Activated B cell treated with CpG ODN at 0.5 μM for 24 hours (primary cell): ENCODE results near the gene CWF19L2. TPM values are rescaled to one million over a fixed set of nuclear protein-coding genes. Genes with fewer than 3 reads are reported as not detected.

Experiments
- ATAC-seq: fragments of 200-7000 bp; cut with Tn5 transposase; one replicate; pipeline ENCODE4 v1.10.0; 2021; ENCODE audit warnings: low read depth, mild to moderate bottlenecking, moderate library complexity
- CTCF ChIA-PET: fragments of 350-600 bp; sonication (Branson Sonifier 250); formaldehyde crosslinking; loops from one replicate; lab custom pipeline; 2021; ENCODE audit warnings: antibody characterized with exemption; lab: Charles Lee
- POLR2A ChIA-PET: fragments of 350-600 bp; sonication (Branson Sonifier 250); formaldehyde crosslinking; loops from one replicate; lab custom pipeline; 2021; ENCODE audit warnings: antibody characterized with exemption; lab: Charles Lee
- DNase-seq: peaks from one replicate; pipeline ENCODE4 v3.0.0; 2022
- H3K27ac Mint-ChIP-seq: one replicate; pipeline ENCODE4 v1.8.0; 2020; ENCODE audit warnings: mixed read lengths
- H3K27me3 Mint-ChIP-seq: one replicate; pipeline ENCODE4 v1.8.0; 2021; ENCODE audit warnings: mixed read lengths
- H3K36me3 Mint-ChIP-seq: one replicate; pipeline ENCODE4 v1.8.0; 2021; ENCODE audit warnings: low read depth, mixed read lengths
- H3K4me1 Mint-ChIP-seq: one replicate; pipeline ENCODE4 v1.8.0; 2021; ENCODE audit warnings: mixed read lengths
- H3K4me3 Mint-ChIP-seq: one replicate; pipeline ENCODE4 v1.8.0; 2020; ENCODE audit warnings: mild to moderate bottlenecking, mixed read lengths
- H3K9me3 Mint-ChIP-seq: one replicate; pipeline ENCODE4 v1.8.0; 2020; ENCODE audit warnings: mixed read lengths
- CTCF ChIP-seq: fragments of 200-600 bp; IDR thresholded peaks from one replicate; pipeline ENCODE4 v1.8.0; 2022; ENCODE audit warnings: antibody characterized with exemption, mild to moderate bottlenecking
- intact Hi-C: fragments of 100-400 bp; cut with micrococcal nuclease; formaldehyde crosslinking; loops from one replicate; pipeline ENCODE4 v1.15.1; 2024
- total RNA-seq: library from RNA; stranded (reverse); gene quantifications from 2 replicates; pipeline ENCODE4 v1.2.3, GENCODE V29; 2022

The CWF19L2 gene
- total RNA-seq, 1 donor from 2014 or later = 26.1 TPM

DNA sequence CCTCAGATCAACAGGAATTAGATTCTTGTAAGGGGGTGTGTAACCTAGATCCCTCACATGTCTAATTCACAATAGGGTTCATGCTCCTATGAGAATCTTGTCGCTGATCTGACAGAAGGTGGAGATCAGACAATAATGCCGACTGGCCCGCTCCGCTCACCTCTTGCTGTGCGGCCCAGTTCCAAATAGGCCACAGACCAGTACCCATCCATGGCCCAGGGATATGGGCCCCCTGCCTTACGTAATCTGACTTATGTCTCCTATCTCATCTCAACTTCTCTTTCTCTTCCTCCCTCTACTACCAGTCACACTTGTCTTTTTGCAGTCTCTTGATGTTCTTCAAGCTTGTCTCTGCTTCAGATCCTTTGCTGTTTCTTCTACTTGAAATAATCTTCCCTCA lies 70.0 kb downstream of the CWF19L2 start:
- no peak for ATAC-seq
- Mint-ChIP-seq H3K27ac (no peak overlapping the region), H3K27me3 (no peaks in the 10 kb centered on the region), H3K4me3 (no peak overlapping the region), H3K4me1 (no peaks in the 10 kb centered on the region), H3K9me3 (no peaks in the 10 kb centered on the region), H3K36me3 (peaks cover 65% of the 10 kb centered on the region)
- no peak for DNase-seq
- ChIA-PET CTCF (no interaction called here), POLR2A (no interaction called here)
- no peak for TF ChIP-seq CTCF
- intact Hi-C loops = no loop called here

- CTCF ChIA-PET = interaction anchor here (0.7 kb wide), 1 partner anchor 21 kb away, joined by 3 read pairs; no protein-coding TSS in a partner anchor
- H3K4me1 Mint-ChIP-seq = no peaks in the 10 kb centered on the region
- DNase-seq (no peak), ATAC-seq (no peak)
- intact Hi-C loops = no loop called here
- POLR2A ChIA-PET = no interaction called here
- H3K36me3 Mint-ChIP-seq = peaks cover 59% of the 10 kb centered on the region
- TF ChIP-seq CTCF = no peak
- H3K9me3 Mint-ChIP-seq = no peaks in the 10 kb centered on the region
- no peaks in the 10 kb centered on the region for H3K27me3 Mint-ChIP-seq
- H3K27ac Mint-ChIP-seq = no peak overlapping the region
- H3K4me3 Mint-ChIP-seq = no peak overlapping the region
Observed at GRCh38 chr11:107385361-107385981, 72.2 kb downstream of the CWF19L2 start.

DNA sequence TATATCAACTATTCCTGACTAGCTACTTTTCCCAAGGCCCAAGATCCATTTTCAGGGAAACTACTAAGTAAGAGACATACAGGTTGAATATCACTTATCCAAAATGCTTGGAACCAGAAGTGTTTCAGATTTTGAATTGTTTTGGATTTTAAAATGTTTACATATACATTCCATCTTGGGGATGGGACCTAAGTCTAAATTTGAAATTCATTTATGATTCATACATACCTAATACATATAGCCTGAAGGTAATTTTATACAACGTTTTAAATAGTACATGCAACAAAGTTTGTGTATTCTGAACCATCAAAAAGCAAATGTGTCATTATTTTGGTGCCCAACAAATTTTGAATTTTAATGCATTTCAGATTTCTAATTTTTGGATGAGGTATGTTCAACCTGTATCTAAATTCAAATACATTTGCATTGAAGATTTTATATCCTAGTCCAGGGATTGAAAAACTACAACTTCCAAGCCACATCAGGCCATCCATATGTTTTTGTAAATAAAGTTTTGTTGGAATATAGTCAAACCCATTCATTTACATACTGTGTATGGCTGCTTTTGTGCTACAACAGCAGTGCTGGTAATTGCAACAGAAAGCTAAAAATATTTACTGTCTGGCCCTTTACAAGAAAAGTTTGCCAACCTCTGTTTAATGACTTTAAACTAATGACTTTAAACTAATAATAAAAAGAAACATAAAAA lies 73.3 kb downstream of the CWF19L2 start:
- TF ChIP-seq CTCF = no peak
- no peak for ATAC-seq
- Mint-ChIP-seq H3K27ac (no peak overlapping the region), H3K9me3 (no peaks in the 10 kb centered on the region), H3K4me3 (no peak overlapping the region), H3K27me3 (no peaks in the 10 kb centered on the region), H3K4me1 (no peaks in the 10 kb centered on the region), H3K36me3 (peaks cover 52% of the 10 kb centered on the region)
- intact Hi-C loops = no loop called here
- no peak for DNase-seq
- POLR2A ChIA-PET = no interaction called here
- CTCF ChIA-PET = no interaction called here

GRCh38 chr11:107372439-107372838 lies 85.2 kb downstream of the CWF19L2 start:
- no peak for ATAC-seq

More at GRCh38 chr11:107372439-107372838, 85.2 kb downstream of the CWF19L2 start:
- Mint-ChIP-seq H3K4me3 (no peak overlapping the region), H3K4me1 (peaks cover 2% of the 10 kb centered on the region), H3K27ac (no peak overlapping the region), H3K9me3 (no peaks in the 10 kb centered on the region), H3K36me3 (peaks cover 23% of the 10 kb centered on the region), H3K27me3 (no peaks in the 10 kb centered on the region)
- POLR2A ChIA-PET = no interaction called here
- no peak for TF ChIP-seq CTCF
- DNase-seq = no peak
- CTCF ChIA-PET = no interaction called here
- intact Hi-C loops = no loop called here
